A549 (cell line): Measurements from ENCODE around the gene WNT3A. TPM values are rescaled to one million over a fixed set of nuclear protein-coding genes. Genes with fewer than 3 reads are reported as not detected.

Experiments
- ATAC-seq, 2 experiments: fragments of 200-7000 bp in 1 of 2; fragments of >200 bp in 1 of 2; cut with Nextera tagmentation in 1 of 2; cut with Tn5 transposase in 1 of 2; 3 replicates each; pipeline versions ENCODE4 v1.8.0 to v1.9.1; 2018 to 2020; ENCODE audit warnings: mild to moderate bottlenecking in 1 of 2, moderate library complexity in 1 of 2
- CTCF ChIA-PET: fragments of 300-600 bp; sonication (Branson Sonifier 250); formaldehyde crosslinking; extraction: SDS; loops from one replicate; lab custom pipeline; 2021; ENCODE audit warnings: antibody characterized with exemption, inconsistent platforms; lab: Yijun Ruan, JAX
- POLR2A ChIA-PET: fragments of 350-600 bp; formaldehyde crosslinking; extraction: SDS; loops from one replicate; lab custom pipeline; 2021; ENCODE audit warnings: antibody characterized with exemption, inconsistent platforms; lab: Yijun Ruan, JAX
- DNase-seq, 2 experiments: peaks; one replicate each; pipeline versions ENCODE4 v3.0.0 to v3.0.0-alpha.2; 2011 to 2016; ENCODE audit warnings: low read depth in 1 of 2, low spot score in 1 of 2
- FAIRE-seq: peaks from 2 replicates; lab custom pipeline; 2011; peaks lifted over from hg19 to GRCh38; lab: Jason Lieb, UNC
- H3K27ac ChIP-seq, 2 experiments: fragments of >200 bp; sonication (Bioruptor Twin); formaldehyde crosslinking; 3 replicates each; pipeline ENCODE4 v1.5.1; 2016 to 2017
- H3K4me1 ChIP-seq: fragments of >200 bp; sonication (Bioruptor Twin); formaldehyde crosslinking; 3 replicates; pipeline ENCODE4 v1.6.1; 2016
- H3K4me2 ChIP-seq: fragments of >200 bp; sonication (Bioruptor Twin); formaldehyde crosslinking; 3 replicates; pipeline ENCODE4 v1.6.1; 2016
- H3K4me3 ChIP-seq: fragments of >200 bp; sonication (Bioruptor Twin); formaldehyde crosslinking; 3 replicates; pipeline ENCODE4 v1.5.1; 2016
- H3K9me3 ChIP-seq: fragments of >200 bp; sonication (Bioruptor Twin); formaldehyde crosslinking; 3 replicates; pipeline ENCODE4 v1.6.1; 2016
- BCL3 ChIP-seq: fragments of >200 bp; sonication (Bioruptor Twin); formaldehyde crosslinking; IDR thresholded peaks from 3 replicates; pipeline ENCODE4 v1.6.1; 2016
- CHD2 ChIP-seq: fragments of 150-350 bp; IDR thresholded peaks from 2 replicates; pipeline ENCODE4 v1.6.1; 2014; ENCODE audit warnings: low read length; ENCODE audit not compliant: partially characterized antibody
- CTCF ChIP-seq: fragments of >200 bp; sonication (Bioruptor Twin); formaldehyde crosslinking; IDR thresholded peaks from 3 replicates; pipeline ENCODE4 v1.5.1; 2016
- EHF ChIP-seq: fragments of 250-450 bp; sonication (Bioruptor Pico); IDR thresholded peaks from 2 replicates; pipeline ENCODE4 v1.5.0; 2020; ENCODE audit warnings: mild to moderate bottlenecking
- EP300 ChIP-seq, 2 experiments: fragments of >200 bp; sonication (Bioruptor Twin); formaldehyde crosslinking; IDR thresholded peaks; 2 replicates in 1 of 2; 3 replicates in 1 of 2; pipeline ENCODE4 v1.6.1; 2016 to 2017
- FOXS1 ChIP-seq: fragments of 250-450 bp; sonication (Bioruptor Pico); IDR thresholded peaks from 2 replicates; pipeline ENCODE4 v1.5.0; 2020; ENCODE audit warnings: mild to moderate bottlenecking, moderate library complexity
- HDAC2 ChIP-seq: fragments of 200-600 bp; sonication (generic); IDR thresholded peaks from 2 replicates; pipeline ENCODE4 v1.6.1; 2016
- HES2 ChIP-seq: fragments of >200 bp; sonication (Bioruptor Twin); formaldehyde crosslinking; IDR thresholded peaks from 2 replicates; pipeline ENCODE4 v1.6.1; 2016
- HEYL ChIP-seq: fragments of 250-450 bp; sonication (Bioruptor Pico); IDR thresholded peaks from 2 replicates; pipeline ENCODE4 v1.8.0; 2021; ENCODE audit warnings: mild to moderate bottlenecking, moderate library complexity
- HMGXB4 ChIP-seq: fragments of 250-450 bp; sonication (Bioruptor Pico); IDR thresholded peaks from 2 replicates; pipeline ENCODE4 v1.5.0; 2021; ENCODE audit warnings: mild to moderate bottlenecking, moderate library complexity, borderline replicate concordance
- HOXB13 ChIP-seq: fragments of 250-450 bp; sonication (Bioruptor Pico); IDR thresholded peaks from 2 replicates; pipeline ENCODE4 v1.5.0; 2020; ENCODE audit warnings: low read depth, mild to moderate bottlenecking, moderate library complexity
- HOXB5 ChIP-seq: fragments of 250-450 bp; sonication (Bioruptor Pico); IDR thresholded peaks from 2 replicates; pipeline ENCODE4 v1.5.0; 2020; ENCODE audit warnings: mild to moderate bottlenecking, moderate library complexity
- KDM1A ChIP-seq: fragments of 200-600 bp; sonication (generic); IDR thresholded peaks from 2 replicates; pipeline ENCODE4 v1.6.1; 2016; ENCODE audit warnings: low read depth, mild to moderate bottlenecking
- KDM5A ChIP-seq: fragments of 200-600 bp; sonication (generic); IDR thresholded peaks from 2 replicates; pipeline ENCODE4 v1.6.1; 2016; ENCODE audit warnings: antibody characterized with exemption, mild to moderate bottlenecking
- MAX ChIP-seq: IDR thresholded peaks from 2 replicates; pipeline ENCODE4 v1.6.1; 2012
- MYC ChIP-seq: IDR thresholded peaks from 2 replicates; pipeline ENCODE4 v1.6.1; 2012; ENCODE audit warnings: mild to moderate bottlenecking, inconsistent platforms, low read length, improper control_type of control experiment, borderline replicate concordance
- NPAS2 ChIP-seq: fragments of 250-450 bp; sonication (Bioruptor Pico); IDR thresholded peaks from 2 replicates; pipeline ENCODE4 v1.8.0; 2022; ENCODE audit warnings: mild to moderate bottlenecking, moderate library complexity, borderline replicate concordance
- REST ChIP-seq: fragments of 200-600 bp; sonication (generic); IDR thresholded peaks from 2 replicates; pipeline ENCODE4 v1.6.1; 2016; ENCODE audit warnings: antibody characterized with exemption, mild to moderate bottlenecking, moderate library complexity
- SREBF2 ChIP-seq: fragments of 450-650 bp; IDR thresholded peaks from 2 replicates; pipeline ENCODE4 v1.6.1; 2014; ENCODE audit warnings: mild to moderate bottlenecking, moderate library complexity
- TFCP2L1 ChIP-seq: fragments of 250-450 bp; sonication (Bioruptor Pico); IDR thresholded peaks from 2 replicates; pipeline ENCODE4 v1.5.0; 2021; ENCODE audit warnings: mild to moderate bottlenecking
- ZFP36 ChIP-seq: fragments of 450-650 bp; IDR thresholded peaks from 2 replicates; pipeline ENCODE4 v1.6.1; 2014; ENCODE audit warnings: borderline replicate concordance; ENCODE audit not compliant: partially characterized antibody
- ZSCAN20 ChIP-seq: fragments of 250-450 bp; sonication (Bioruptor Pico); IDR thresholded peaks from 2 replicates; pipeline ENCODE4 v1.8.0; 2022; ENCODE audit warnings: mild to moderate bottlenecking, moderate library complexity
- WGBS: methylation state at CpG from one replicate; pipeline ENCODE4 v1.1.6; 2017; ENCODE audit errors: missing lambda C conversion rate; 5-methylcytosine and 5-hydroxymethylcytosine counted together
- polyA plus RNA-seq, 4 experiments: library from polyadenylated mRNA; depleted of rRNA in 3 of 4; stranded (reverse); fragments of >200 nt; fragmentation: RNase III in 1 of 4; extraction: RNeasy Plus Mini Kit Qiagen cat#74134 plus additional on column Dnase treatment in 1 of 4; gene quantifications; 2 replicates in 3 of 4; 3 replicates in 1 of 4; pipeline ENCODE4 v1.2.3, GENCODE V29; 2011 to 2017
- TF ChIP-seq, protein P1 (sequence below): IDR thresholded peaks from 2 replicates; pipeline ENCODE4 v1.6.1; 2012; ENCODE audit warnings: low read depth, borderline replicate concordance

WNT3A gene
- polyA plus RNA-seq, 2 of the 4 experiments (the other 2 are of a cell fraction): not detected

- ATAC-seq: no peak
- no peak for DNase-seq
- no peak overlapping the region for H3K27ac ChIP-seq
- no peak overlapping the region for H3K4me3 ChIP-seq
- FAIRE-seq: no peak
- H3K4me1 ChIP-seq: no peaks in the 10 kb centered on the region
- TF ChIP-seq MYC (no peak), FOXS1 (CRISPR knock-in tag) (no peak), HOXB5 (CRISPR knock-in tag) (no peak), BCL3 (no peak), SREBF2 (no peak), CHD2 (no peak), KDM1A (no peak), MAX (no peak), HDAC2 (no peak), CTCF (no peak), KDM5A (no peak), HES2 (no peak), EP300 (IDR thresholded peaks at IDR 0.05) (no peak), HEYL (CRISPR knock-in tag) (no peak), HOXB13 (no peak), NPAS2 (CRISPR knock-in tag) (no peak)
- POLR2A ChIA-PET: no interaction called here
- CTCF ChIA-PET: no interaction called here
- 34% methylated on average over 2 of the region's 2 CpGs for WGBS
- peaks cover 11% of the 10 kb centered on the region; the same call in 2 of the 3 replicates for H3K9me3 ChIP-seq
- H3K4me2 ChIP-seq: no peak overlapping the region
These were observed 26.6 kb downstream of the WNT3A start for GRCh38 chr1:228033376-228033775.

- no peaks in the 10 kb centered on the region for H3K4me1 ChIP-seq
- no peak for TF ChIP-seq ZSCAN20 (CRISPR knock-in tag)
- no peak for TF ChIP-seq HDAC2
- TF ChIP-seq TFCP2L1: no peak
- TF ChIP-seq EHF: no peak
- no peak for TF ChIP-seq HEYL (CRISPR knock-in tag)
- no peak for TF ChIP-seq REST
- TF ChIP-seq, protein P1, sequence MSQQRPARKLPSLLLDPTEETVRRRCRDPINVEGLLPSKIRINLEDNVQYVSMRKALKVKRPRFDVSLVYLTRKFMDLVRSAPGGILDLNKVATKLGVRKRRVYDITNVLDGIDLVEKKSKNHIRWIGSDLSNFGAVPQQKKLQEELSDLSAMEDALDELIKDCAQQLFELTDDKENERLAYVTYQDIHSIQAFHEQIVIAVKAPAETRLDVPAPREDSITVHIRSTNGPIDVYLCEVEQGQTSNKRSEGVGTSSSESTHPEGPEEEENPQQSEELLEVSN: no peak
- no peak for TF ChIP-seq HMGXB4 (CRISPR knock-in tag)
- peak; percentile 43 for TF ChIP-seq ZFP36
- TF ChIP-seq, all 56 proteins: peak for 1
- no peak for FAIRE-seq
- no peak for DNase-seq
- Histone ChIP-seq H3K9me3 (peaks cover 11% of the 10 kb centered on the region; the same call in 2 of the 3 replicates), H3K27ac (no peak overlapping the region), H3K4me3 (no peak overlapping the region), H3K4me2 (no peak overlapping the region)
- 78% methylated on average over 16 of the region's 16 CpGs for WGBS
- POLR2A ChIA-PET: no interaction called here
- ATAC-seq: no peak
- CTCF ChIA-PET: interaction anchor here (1.0 to 1.6 kb wide), 2 partner anchors 32 to 37 kb away, joined by 3 to 6 read pairs; no protein-coding TSS in a partner anchor
These were observed 28.4 kb downstream of the WNT3A start for GRCh38 chr1:228034954-228035837.
